Tibial nerve (tissue), 3 donors: Measurements from ENCODE around the gene IFTAP.
A peak's percentile ranks its signal among the peaks of the same experiment; 100 is the strongest.

Source experiments
- POLR2A ChIP-seq, 2 donors: fragments of 450-650 bp; IDR thresholded peaks; one replicate each; pipeline ENCODE4 v1.6.1; 2017; ENCODE audit warnings: antibody characterized with exemption in 2 of 2, mild to moderate bottlenecking in 2 of 2, moderate library complexity in 2 of 2
- TF ChIP-seq, protein P1 (sequence below), 5 experiments: fragments of 200-600 bp in 3 of 5; fragments of 450-650 bp in 2 of 5; sonication (generic) in 3 of 5; IDR thresholded peaks; one replicate each; pipeline ENCODE4 v1.5.1; 2016 to 2019; ENCODE audit warnings: antibody characterized with exemption in 5 of 5, mild to moderate bottlenecking in 3 of 5, moderate library complexity in 2 of 5

DNA sequence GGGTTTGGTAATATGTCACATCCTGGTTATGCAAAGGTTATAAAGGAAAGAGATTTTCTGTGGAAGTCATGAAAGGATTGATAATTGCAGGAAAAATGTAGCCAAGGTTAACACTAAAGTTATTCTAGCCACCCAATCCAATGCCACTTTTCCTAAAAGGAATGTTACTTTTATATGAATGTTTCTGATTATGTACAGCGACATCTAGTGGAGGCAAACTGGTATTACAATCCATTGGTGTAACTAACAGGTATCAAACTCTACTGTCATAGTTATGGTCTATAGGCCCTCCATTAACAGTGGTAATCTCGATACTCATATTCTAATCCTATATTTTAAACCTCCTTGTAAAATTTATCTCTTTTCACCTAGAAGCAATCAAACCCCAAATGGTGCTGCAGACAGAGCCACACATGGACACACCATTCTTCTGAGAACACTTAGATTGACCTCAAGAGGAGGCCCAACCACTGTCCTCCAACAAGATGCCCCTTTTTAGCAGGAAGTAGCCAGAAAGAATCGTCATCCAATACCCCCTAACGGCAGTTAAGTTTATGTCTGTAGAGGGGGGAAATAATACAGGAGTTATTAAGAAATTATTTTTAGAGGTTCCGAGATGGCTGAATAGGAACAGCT is 78.6 kb downstream of the IFTAP start:
- TF ChIP-seq, protein P1, sequence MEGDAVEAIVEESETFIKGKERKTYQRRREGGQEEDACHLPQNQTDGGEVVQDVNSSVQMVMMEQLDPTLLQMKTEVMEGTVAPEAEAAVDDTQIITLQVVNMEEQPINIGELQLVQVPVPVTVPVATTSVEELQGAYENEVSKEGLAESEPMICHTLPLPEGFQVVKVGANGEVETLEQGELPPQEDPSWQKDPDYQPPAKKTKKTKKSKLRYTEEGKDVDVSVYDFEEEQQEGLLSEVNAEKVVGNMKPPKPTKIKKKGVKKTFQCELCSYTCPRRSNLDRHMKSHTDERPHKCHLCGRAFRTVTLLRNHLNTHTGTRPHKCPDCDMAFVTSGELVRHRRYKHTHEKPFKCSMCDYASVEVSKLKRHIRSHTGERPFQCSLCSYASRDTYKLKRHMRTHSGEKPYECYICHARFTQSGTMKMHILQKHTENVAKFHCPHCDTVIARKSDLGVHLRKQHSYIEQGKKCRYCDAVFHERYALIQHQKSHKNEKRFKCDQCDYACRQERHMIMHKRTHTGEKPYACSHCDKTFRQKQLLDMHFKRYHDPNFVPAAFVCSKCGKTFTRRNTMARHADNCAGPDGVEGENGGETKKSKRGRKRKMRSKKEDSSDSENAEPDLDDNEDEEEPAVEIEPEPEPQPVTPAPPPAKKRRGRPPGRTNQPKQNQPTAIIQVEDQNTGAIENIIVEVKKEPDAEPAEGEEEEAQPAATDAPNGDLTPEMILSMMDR (IDR thresholded peaks at IDR 0.05) = peak; percentile 66 to 78 (median 68)
- no peak for TF ChIP-seq POLR2A (IDR thresholded peaks at IDR 0.05)
